Endometrium (tissue), 2 donors: Measurements from ENCODE around the gene ADSS1.

Source experiments
- FAIRE-seq: peaks from 2 replicates; lab custom pipeline; 2012; peaks lifted over from hg19 to GRCh38; lab: Jason Lieb, UNC
- donor health status: control.
- donor health status: control.

The ADSS1 gene

DNA sequence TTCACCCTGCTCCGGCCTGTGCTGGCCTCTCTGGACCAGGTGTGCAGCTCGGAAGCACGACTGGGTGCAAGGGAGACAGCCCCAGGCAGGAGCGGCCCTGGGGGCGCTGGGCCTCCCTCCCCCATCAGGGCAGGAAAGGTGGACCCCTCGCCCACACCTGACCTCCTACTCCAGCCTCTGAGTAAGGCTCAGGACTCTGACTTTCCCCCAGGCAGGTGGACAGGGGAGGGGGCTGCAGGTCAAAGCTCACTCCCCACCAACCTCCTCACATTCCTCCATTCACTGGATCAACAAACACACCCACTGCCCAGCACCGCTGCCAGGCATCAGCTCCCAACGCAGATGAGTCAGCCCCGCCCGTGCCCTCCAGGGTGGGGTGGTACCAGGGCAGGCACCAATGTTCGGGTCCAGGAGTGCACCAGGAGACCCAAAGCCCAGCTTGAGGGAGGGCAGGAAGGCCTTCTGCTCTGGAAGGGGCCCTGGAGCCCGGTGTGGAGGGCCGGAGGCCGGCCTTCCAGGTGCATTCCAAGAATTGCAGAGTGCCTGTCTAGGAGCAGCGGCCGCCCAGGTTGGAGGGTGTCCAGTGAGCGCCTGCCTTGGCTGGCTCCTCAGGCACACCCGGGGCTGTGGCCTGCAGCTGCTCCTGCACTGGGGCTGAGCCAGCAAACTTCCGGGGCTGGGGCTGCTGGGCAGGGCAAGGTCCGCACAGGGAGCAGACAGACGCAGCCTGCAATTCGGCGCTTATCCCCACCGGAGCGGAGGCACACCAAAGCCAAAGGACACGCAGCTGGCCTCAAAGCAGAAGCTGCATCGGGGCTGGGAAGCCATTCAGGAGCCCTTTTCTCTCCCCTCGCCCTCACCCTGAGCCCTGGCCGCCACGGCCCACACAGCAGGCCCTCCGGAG lies 36.2 kb upstream of the ADSS1 start:
- no peak for FAIRE-seq

DNA sequence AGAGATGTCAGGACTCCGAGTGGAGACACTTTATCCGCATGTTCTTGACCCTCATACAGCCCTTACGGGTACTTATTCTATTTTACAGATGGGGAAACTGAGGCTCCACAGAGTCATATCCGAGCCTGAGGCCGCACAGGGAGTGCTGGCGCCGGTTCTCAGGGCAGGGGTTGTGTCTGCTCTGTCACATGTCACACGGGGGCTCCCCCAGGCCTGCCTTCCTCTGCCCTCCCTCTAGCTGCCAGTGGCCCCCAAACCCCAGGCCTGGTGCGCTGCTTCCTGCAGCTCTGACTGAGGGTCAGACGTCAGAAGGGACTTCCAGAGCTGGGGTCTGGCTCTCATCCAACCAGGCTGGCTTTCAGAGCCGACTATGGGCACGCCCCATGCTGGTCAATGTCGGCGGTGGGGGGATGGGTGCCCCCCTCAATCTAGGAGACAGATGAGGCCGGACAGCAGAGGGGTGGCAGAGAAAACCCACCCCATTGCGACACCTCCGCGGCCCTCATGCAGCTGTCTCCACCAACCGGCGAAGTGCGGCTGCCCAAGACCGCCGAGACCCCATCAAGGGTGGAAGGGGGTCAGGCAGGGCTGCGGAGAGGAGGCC lies 35.4 kb upstream of the ADSS1 start:
- no peak for FAIRE-seq

DNA sequence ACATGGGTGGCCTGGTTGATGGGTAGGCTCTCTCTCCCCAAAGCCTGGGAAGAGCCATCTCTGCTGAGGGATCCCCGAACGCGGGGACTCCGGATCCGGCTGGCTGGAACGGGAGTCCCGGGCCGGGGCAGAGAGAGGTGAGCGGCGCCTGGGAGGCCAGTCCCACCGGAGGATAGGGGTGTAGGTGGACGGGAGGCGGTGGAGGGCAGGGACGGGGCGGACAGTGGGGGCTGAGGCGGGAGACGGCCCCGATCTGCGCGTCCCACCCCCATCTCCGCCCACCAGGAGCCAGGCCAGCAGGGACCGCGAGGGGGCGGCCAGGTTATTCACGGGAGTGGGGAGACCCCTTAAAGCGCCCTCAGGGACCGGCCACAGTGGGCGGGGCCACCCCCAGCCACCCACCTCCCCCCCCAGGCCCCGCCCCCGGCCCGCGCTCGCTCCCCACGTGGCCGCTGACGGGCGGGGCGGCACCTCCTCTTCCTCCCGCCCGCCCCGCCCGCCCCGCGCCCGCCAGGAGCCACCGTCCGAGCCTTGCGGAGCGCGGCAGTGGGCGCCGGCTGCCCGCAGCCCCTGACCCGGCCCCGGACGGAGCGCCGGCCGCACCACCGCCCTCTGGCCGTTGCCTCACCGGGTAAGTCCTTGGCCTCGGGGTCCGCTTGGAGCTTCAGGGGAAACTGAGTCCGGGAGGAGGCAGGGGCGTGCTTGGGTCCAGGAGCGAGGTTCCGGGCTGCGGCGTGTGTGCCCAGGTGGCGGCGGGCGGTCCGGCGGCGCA lies 34.7 kb upstream of the ADSS1 start, which contains the start of gene INF2:
Gene INF2 (plus strand): TSS at position 510 of the 772 bp plus-strand sequence. CDS start 11,748 bp downstream, outside the sequence.
- FAIRE-seq: no peak

DNA sequence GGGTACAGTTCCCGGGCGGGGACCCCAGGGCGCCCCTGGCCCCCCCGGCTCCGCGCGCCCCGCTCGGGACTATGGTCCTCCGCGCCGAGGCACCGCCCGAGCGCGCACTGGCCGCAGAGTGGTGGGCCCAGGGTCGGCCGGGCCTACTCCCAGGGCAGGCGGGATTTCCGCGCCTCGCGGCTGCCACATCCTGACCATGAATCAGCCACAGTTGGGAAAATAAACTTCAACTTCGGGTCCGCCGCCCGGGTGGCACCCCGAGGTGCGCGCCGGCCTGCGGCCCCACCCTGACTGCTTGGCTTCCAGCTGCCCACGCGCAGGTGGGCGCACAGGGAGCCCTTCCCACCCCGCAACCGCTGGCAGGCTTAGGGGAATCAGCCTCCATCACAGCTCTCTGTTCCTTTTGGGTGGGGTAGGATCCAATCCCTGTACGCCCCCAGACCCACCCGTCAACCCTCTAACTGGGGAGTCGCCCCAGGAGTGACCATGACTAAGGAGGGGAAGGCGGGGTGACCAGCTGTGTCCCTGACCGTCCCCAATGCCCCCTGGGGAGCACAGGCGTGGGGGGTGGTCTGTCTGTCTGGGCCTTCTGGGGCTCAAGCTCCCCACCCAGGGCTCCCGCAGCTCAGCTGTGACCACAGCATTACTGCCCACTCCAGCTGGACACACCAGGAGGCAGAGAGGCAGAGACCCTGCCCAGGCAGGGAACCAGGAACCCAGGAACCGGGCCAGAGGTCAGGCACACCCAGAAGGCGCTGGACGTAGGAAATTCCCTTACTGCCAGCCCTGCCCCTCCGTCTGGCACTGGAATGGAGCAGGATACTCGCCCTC lies 33.9 kb upstream of the ADSS1 start:
- FAIRE-seq: no peak

DNA sequence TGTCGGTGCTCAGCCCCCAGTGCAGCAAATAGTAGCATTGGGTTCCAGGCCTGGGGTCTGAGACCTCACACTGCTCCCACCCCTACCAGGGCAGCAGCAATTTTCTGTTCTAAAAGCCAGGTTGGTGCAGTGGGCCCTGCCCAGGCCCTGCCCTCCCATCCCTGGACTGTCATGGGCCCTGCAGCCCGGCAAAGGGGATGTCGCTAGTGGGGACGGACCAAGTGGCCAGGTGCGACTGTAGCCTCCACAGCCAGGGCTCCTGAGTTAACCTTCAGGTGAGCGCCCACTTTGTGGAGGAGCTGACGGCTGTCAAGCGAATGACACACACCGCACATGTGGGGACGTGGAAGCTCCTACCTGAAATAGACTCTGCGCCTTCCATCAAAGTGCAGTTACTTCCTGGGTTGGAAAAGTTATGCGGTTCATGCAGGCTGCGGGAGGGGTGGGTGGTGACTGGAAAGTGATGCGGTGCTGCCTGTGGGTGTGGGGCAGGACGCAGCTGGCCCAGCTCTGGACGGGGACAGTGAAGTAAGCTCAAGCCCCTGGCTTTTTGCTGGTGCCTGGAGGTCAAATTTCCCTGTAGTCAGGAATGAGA lies 33.1 kb upstream of the ADSS1 start:
- FAIRE-seq: no peak

DNA sequence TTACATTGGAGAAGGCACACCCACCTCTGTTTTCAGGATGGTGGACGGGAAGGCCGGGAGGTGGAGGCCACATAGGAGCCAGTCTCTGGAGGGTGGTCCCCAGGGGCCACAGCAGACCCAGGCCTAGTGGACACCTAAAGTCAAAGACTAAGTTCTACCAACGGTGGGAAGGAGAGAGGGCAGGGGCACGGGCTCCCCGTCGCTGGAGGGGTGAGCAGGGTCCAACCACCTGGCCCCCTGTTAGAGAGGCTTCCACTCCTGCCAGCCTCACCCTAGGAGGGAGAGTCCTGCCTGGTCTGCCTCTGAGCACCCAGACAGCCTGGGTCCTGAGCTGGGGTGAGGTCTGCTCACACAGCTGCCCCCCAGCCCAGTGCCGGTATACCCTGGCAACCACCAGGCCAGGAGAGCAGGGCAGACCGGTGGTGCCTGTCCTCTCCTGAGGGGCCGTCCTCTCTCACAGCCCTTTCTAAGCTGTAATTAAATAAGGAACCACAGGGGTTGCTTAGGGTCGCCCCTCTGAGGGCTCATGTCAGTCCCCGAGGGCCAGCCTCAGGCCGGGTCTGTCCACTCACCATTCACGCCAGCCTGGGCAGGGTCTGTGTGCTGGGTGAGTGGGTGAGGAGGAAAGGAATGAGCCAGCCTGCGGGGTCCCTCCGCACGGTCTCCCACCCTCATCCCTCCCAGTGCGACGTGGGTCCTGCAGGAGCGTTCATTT lies 32.3 kb upstream of the ADSS1 start:
- FAIRE-seq: no peak

DNA sequence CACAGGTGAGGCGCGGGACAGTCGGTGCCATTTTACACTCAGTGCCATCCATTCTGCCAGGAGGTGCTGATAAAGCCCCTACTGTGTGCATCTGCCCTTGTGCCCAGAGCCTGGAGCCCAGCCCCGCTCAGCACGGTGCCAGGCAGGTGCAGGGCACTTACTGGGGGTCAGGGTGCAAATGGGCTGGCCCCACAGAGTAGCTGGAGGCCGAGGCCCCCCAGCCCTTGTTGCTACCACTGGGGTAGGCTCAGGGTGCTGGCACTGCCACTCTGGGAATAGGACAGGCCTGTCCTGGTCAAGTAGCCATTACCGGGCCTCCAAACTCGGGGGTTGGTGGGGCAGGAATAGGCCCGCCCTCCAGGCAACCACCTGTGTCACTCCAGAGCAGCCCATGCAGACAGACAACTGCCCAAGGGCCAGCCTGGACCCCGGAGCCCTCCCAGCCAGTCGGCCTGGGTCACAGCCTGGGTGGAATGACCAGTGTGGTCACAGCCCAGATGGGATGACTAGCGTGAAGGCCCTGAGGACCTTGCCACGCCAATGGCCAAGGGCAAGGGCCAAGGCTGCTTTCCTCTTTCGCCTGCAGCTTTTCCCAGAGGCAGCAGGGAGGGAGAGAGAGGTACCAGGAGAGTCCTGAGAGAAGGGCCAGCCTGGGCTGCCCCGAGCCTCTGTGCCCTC lies 31.6 kb upstream of the ADSS1 start:
- no peak for FAIRE-seq

DNA sequence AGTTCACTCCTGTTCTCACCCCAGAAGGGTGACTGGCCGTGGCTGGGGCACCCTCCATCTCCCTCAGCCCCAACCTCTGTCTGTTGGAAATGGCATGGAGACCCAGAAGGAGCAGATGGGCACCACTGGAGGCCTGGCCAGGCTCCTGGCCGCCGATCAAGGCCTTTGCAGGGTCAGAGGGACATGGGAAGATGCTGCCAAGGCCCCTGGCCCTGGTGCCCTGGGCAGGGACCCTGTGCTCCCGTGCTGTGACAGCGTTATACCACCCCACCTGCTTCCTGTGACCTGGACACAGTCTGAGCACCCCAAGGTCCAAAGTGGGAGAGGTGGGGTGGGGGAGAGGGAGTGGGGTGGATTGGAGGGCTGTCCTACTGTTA lies 31.1 kb upstream of the ADSS1 start:
- FAIRE-seq: no peak

DNA sequence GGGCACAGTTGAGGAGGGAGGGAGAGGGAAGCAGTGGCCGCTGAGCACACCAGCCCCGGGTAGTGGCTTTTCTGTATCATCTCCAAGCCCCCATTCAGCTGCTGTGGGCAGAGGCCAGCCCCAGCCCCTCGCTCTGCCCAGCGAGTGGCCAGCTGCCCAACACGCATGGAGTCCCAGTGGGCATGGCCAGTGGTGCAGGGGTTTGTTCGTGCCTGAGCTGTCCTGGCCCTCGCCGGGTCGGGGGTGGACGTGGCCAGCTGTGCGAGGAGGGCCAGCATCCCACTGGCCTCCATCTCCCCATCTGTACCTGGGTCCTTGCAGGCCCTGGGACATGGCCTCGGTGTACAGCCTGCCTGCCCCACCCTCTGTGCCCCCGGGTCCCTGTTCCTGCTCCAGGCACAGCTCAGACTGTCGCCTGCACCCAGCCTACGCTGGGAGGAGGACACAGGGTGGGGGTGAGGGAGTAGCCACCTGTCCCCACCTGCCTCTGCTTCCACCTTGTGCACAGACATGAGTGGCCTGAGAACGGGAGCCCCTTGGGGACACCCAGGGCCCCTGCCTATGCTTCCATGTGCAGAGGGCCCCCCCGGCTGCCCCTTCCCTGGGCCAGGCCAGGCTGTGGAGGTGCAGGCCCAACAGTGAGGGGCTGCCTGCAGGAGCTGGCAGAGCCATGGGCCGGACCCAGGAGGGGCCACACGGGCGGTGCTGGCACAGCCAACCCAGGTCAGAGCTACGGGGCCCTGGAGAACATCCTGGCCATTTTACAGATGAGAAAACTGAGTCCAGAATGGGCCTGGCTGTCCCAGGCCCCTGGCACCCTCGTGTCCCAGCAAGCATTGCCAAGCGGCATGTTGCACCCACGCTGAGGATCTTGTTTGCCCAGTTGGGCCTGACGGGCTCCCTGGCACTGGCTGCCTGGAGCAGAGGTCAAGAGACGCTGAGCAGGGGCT lies 30.3 kb upstream of the ADSS1 start:
- FAIRE-seq: no peak

DNA sequence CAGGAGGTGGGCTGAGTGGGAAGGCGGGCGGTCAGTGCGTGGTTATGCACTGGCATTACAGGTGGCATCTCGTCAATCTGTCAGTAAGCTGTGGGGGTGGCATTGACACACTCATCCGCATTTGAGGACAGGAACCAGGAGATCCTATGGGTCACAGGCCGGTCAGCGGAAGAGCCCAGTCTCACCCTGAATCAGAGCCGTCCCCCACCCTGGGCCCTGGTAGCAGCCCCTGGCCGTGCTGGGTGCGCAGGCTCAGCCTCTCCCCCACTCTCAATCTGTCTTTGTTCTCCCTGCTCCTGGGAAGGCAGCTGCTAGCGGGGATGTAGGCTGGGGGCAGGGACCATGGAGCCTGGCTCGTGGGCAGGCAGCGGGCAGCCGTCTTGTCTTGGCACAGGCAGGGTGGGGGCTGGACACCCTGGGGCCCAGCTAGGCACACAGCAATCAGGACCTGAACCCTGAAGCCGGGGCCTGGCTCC lies 29.5 kb upstream of the ADSS1 start:
- FAIRE-seq: no peak

DNA sequence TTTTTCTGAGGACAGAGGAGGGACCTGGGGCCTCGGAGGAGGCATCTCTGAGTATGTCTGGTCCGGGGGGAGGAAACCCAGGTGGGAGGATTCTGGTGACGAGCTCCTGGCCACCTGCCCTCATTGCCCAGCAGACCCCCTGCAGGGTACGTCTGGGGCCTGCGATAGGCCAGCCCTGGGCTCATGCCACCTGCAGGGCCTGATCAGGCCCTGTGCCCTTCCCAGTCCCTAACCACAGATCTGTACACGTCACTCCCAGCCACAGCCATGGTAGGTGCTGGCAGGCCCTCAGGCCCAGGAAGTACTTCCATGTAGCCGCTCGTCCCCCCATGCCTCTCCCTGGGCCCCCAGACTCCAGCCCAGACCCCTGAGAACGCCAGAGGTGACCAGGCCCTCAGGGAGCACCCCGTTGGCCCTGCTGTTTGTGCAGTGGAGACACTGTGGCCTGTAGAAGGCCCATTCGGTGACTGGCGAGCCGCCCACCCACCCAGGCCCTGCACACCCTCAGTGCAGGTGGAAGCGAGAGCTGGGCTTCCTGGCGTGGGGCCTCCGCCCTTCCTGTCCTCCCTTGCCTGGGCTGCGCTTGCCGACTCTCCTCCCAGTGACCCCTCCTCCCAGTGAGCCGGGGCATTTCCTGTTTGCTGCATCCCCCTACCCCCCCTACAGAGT lies 28.9 kb upstream of the ADSS1 start:
- no peak for FAIRE-seq

DNA sequence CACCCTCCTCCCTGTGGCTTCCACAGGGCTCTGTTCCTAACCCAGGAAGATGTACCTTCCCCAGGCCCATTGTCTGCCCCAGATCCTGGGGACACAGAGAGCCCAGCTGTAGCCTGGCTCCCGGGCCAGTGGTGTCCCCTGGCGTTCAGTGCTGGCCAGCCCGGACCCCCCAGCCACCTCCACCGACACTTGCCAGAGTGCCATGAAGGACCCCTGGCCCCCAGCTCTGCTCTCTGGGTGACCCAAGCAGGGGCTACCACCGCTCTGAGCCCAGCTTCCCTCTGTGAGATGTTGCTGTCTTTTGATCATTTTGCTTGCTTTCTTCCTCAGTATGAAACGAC lies 28.4 kb upstream of the ADSS1 start:
- FAIRE-seq: no peak

DNA sequence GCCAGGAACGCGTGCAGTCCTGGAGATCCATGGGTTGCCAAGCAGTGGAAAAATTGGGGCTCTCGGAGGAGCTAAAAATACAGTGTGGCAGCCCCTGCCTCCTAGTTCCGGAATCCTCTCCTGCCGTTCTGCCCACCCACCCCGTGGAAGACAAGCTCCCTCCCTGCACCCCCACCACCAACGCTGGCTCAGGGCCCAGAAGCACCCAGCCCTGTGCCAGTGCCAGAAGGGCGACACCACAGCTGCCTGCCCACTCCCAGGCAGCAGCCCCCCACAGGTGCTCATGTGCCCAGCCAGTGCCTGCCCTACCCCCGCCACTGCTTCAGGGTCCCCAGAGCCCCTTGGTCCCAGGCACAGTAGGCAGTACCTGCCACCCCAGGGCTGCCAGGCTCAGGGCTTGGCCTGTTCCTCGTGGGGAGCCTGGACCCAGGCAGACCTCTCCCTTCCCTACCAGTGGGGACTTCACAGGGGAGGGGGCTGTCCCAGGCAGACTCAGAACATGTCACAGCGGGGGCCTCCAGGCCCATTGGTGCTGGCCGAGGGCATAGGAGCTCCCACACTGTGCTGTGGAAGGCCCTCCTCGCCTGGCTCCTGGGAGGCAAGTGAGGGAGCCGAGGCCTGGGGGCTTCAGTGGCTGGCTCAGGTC lies 27.2 kb upstream of the ADSS1 start:
- no peak for FAIRE-seq

DNA sequence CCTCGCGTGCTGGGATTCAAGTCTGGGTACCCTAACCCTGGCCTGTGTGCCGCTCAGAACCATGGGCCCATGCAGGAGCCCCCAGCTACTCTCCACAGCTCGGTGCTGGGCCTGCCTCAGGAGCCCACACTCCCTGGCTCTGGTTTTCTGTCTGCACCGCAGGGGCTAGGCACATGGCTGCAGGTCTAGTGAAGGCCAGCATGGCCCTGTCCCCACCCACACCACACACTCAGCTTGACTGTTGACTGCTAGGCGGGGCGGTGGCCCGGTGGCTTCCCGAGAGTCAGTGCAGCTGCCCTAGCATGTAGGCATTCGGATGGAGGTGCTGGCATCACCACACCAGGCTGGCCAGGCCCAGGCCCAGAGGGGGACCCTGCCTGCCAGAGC lies 26.7 kb upstream of the ADSS1 start:
- FAIRE-seq: no peak

DNA sequence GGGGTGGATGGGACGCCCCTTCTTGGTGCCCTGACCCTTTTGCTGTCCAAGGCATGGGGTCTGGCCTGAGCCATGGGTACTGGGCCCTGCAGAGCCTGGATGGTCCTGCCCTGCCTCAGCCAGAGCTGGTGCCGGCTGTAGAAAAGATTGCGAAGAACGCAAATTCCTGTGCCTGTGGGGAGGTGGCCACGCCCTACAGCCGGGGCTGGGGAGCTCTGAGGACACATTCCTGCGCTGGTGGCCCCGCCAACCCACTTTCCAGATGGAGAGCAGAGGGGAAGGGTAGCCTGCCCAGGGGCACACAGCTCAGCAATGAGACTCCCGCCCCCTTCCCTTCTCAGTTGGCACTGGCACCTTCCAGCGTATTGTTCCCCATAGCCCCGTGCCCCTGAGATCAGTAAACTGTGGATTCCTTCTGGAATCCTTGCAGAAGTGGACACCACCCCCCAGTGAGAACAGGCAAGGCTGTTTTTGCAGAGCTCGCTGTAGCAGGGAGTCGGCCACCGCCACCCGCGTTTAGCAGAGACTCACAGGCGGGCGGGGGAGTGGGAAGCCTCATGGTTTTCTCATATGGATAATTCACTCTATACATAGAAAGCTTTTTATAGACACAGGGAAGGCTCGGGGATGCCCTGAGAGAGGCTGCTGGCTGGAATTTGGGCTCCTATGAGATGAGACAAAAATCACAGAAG lies 26.0 kb upstream of the ADSS1 start:
- FAIRE-seq: no peak

DNA sequence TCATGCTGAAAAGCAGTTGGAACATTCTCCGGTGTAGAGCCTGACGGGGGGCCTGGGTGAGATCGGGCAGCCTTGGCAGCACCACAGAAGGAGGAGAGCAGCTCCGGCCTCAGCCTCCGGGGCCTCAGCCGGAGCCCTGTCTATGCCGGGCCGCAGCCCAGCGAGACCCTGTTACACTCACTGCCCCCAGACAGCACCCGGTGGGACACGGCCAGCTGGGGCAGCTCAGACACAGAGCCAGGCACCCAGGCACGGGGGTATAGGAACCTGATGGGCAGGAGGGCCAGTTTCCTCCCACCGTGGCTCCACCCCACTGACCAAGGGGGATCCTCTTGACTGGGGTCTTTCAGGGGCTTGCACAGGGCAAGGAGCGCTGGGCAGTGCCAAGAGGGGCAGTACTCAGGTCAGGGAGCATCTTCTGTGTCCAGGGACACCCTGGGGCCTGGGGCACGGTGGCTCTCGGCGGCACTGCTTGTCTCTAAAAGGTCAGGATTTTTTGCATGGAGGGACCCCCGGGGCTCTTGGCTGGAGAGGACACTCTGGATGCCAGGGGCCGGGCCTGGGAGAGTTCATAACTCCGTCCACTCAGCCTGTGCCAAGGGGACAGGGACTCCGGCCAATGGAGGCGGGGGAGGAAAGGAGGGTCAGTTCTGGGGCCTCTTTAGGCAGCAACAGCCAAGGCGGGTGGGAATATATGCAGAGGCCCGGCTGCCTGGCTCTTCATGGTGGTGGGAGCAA lies 25.2 kb upstream of the ADSS1 start:
- no peak for FAIRE-seq

DNA sequence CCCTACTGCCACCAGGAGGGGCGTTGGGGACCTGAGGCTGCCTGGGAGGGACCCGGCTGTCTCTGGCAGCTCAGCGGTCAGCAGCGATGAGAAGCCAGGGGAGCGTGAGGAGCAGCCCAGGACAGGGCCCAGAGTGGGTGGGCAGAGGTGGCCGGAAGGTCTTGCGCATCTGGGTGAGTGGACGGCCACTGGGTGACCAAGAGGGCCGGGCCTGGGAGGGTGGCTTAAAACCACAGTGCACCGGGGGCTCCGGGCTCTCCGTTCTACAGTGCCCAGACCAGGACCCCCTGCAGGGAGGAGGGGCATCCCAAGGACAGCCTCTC lies 24.6 kb upstream of the ADSS1 start:
- FAIRE-seq: no peak
